ENCODE results near the gene PLA2G4D.

Gene PLA2G4D

DNA sequence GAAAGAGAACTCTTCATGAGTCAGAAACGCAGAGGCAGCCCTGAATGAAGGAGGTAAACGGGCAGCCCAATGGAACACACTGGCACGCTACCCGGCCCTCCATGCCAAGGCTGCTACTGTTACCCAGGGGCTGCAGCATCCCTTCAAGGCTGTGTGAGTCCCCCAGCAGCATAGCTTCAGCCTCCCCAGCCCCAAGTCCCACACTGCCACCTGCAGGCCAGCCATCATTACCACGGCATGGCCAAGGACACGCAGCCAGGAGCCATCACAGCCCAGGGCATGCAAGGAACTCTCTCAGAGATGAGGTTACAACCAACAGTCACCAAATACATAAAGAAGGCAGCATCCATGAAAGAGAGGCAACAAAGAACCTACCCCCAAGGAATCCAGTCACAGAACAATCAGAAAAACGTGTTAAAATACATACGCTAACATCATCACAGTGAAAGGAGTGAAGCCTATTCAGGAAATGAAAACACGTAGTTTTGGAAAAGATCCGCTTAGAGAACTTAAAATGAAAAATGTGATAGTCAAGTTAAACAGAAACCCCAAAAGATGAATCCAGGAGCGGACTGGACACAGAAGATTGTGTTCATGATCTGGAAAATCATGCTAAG is 39.6 kb upstream of the PLA2G4D start:
- no peaks in the 10 kb centered on the region for H3F3A ChIP-seq (ENCODE audit: insufficient read depth)
- no peaks in the 10 kb centered on the region for H3K79me2 ChIP-seq (ENCODE audit: insufficient read depth, low read length)
- no peaks in the 10 kb centered on the region for H3K9me3 ChIP-seq (ENCODE audit: insufficient read depth, low read length)
- no peaks in the 10 kb centered on the region for H3K36me3 ChIP-seq (ENCODE audit: low read length)
- no peaks in the 10 kb centered on the region for H3K9me2 ChIP-seq (replicated peaks; ENCODE audit: insufficient read depth, low read length)
- no peak for TF ChIP-seq EZH2phosphoT487 (conservative IDR thresholded peaks at IDR 0.05; ENCODE audit: low read length)
- TF ChIP-seq, protein P1, sequence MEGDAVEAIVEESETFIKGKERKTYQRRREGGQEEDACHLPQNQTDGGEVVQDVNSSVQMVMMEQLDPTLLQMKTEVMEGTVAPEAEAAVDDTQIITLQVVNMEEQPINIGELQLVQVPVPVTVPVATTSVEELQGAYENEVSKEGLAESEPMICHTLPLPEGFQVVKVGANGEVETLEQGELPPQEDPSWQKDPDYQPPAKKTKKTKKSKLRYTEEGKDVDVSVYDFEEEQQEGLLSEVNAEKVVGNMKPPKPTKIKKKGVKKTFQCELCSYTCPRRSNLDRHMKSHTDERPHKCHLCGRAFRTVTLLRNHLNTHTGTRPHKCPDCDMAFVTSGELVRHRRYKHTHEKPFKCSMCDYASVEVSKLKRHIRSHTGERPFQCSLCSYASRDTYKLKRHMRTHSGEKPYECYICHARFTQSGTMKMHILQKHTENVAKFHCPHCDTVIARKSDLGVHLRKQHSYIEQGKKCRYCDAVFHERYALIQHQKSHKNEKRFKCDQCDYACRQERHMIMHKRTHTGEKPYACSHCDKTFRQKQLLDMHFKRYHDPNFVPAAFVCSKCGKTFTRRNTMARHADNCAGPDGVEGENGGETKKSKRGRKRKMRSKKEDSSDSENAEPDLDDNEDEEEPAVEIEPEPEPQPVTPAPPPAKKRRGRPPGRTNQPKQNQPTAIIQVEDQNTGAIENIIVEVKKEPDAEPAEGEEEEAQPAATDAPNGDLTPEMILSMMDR (IDR thresholded peaks at IDR 0.05; ENCODE audit: insufficient read depth, low read length, poor library complexity, severe bottlenecking) = peak; percentile 57
- no peaks in the 10 kb centered on the region for H4K20me1 ChIP-seq (ENCODE audit: low read depth, low read length)
- no peaks in the 10 kb centered on the region for H3K27me3 ChIP-seq (ENCODE audit: low read length)
- no peak overlapping the region for H3K9ac ChIP-seq (ENCODE audit: low read length)
- H3K4me3 ChIP-seq (ENCODE audit: insufficient read depth, low read length, poor library complexity, severe bottlenecking) = no peak overlapping the region
- no peak overlapping the region for H2AFZ ChIP-seq (ENCODE audit: low read depth, low read length, severe bottlenecking)
- no peak overlapping the region for H3K4me2 ChIP-seq (ENCODE audit: low read depth, low read length, poor library complexity, severe bottlenecking)
- H3K27ac ChIP-seq (ENCODE audit: low read depth, low read length) = no peak overlapping the region

DNA sequence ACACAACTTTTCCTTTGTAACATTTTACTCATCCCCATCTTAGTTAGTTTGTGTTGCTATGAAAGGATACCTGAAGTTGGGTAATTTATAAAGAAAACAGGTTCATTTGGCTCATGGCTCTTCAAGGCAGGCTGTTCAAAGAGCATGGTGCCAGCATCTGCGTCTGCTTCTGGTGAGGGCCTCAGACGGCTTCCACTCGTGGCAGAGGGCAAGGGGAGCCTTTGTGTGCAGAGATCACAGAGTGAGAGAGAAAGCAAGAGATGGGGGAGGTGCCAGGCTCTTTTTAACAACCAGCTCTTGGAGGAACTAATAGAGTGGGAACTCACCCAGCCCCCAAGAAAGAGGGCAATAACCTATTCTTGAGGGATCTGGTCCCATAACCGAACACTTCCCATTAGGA is 39.0 kb upstream of the PLA2G4D start:
- Histone ChIP-seq H3K79me2 (ENCODE audit: insufficient read depth, low read length) (no peaks in the 10 kb centered on the region), H3K36me3 (ENCODE audit: low read length) (no peaks in the 10 kb centered on the region), H3K9ac (ENCODE audit: low read length) (no peak overlapping the region), H2AFZ (ENCODE audit: low read depth, low read length, severe bottlenecking) (no peak overlapping the region), H3K27me3 (ENCODE audit: low read length) (no peaks in the 10 kb centered on the region), H4K20me1 (ENCODE audit: low read depth, low read length) (no peaks in the 10 kb centered on the region), H3F3A (ENCODE audit: insufficient read depth) (no peaks in the 10 kb centered on the region), H3K9me3 (ENCODE audit: insufficient read depth, low read length) (no peaks in the 10 kb centered on the region), H3K9me2 (replicated peaks; ENCODE audit: insufficient read depth, low read length) (no peaks in the 10 kb centered on the region), H3K27ac (ENCODE audit: low read depth, low read length) (no peak overlapping the region), H3K4me2 (ENCODE audit: low read depth, low read length, poor library complexity, severe bottlenecking) (no peak overlapping the region), H3K4me3 (ENCODE audit: insufficient read depth, low read length, poor library complexity, severe bottlenecking) (no peak overlapping the region)
- no peak for TF ChIP-seq EZH2phosphoT487 (conservative IDR thresholded peaks at IDR 0.05; ENCODE audit: low read length)
- TF ChIP-seq, protein P1 (IDR thresholded peaks at IDR 0.05; ENCODE audit: insufficient read depth, low read length, poor library complexity, severe bottlenecking) = no peak

DNA sequence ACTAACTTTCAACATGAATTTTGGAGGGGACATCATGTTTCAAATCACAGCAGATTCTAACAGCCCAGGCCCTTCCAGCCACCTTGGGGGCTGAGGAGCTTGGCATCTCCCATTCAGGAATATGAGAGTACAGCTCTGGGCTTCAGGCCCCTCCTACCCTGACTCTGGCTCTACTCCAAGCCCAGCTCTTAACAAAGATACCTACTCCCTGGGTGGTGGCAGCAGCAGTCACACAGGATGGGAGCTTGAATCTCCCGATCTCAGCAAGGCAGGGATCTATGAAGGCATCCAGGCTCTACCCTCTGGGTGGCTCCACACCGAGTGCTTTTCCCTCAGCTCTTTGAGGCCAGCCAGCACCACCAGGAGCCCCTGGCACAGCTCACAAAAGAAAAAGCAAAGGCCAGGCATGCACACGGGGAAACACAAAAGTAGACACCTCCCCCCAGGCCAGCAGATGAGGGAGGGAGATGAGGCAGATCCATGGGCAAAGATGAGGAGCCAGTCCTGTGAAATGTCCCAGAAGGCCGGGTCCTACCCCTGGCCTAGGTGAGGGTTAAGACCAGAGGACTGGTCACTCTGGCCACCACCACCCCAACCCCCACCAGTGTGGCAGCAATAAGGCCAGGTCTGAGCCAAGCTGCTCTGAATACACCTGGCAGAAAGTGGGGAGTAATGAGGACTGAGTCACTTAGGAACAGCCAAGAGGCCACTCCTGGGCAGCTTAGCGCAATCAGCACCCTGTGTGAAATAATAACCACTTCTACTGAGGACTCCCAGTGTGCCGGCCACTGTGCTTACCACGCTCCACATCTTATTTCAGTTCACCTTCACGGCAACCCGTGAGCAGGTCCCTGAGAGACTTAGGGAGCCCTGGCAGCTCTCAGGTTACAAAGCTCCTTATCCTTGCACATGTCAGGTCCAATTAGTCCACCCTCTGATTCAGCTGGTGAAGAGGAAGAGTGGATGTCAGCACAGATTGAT is 37.8 kb upstream of the PLA2G4D start:
- no peaks in the 10 kb centered on the region for H4K20me1 ChIP-seq (ENCODE audit: low read depth, low read length)
- no peak overlapping the region for H2AFZ ChIP-seq (ENCODE audit: low read depth, low read length, severe bottlenecking)
- no peaks in the 10 kb centered on the region for H3K9me3 ChIP-seq (ENCODE audit: insufficient read depth, low read length)
- H3K27ac ChIP-seq (ENCODE audit: low read depth, low read length) = no peak overlapping the region
- no peaks in the 10 kb centered on the region for H3K27me3 ChIP-seq (ENCODE audit: low read length)
- no peak overlapping the region for H3K4me2 ChIP-seq (ENCODE audit: low read depth, low read length, poor library complexity, severe bottlenecking)
- no peak for TF ChIP-seq EZH2phosphoT487 (conservative IDR thresholded peaks at IDR 0.05; ENCODE audit: low read length)
- TF ChIP-seq, protein P1 (IDR thresholded peaks at IDR 0.05; ENCODE audit: insufficient read depth, low read length, poor library complexity, severe bottlenecking) = no peak
- no peaks in the 10 kb centered on the region for H3K36me3 ChIP-seq (ENCODE audit: low read length)
- H3K4me3 ChIP-seq (ENCODE audit: insufficient read depth, low read length, poor library complexity, severe bottlenecking) = no peak overlapping the region
- no peaks in the 10 kb centered on the region for H3F3A ChIP-seq (ENCODE audit: insufficient read depth)
- no peak overlapping the region for H3K9ac ChIP-seq (ENCODE audit: low read length)
- H3K9me2 ChIP-seq (replicated peaks; ENCODE audit: insufficient read depth, low read length) = no peaks in the 10 kb centered on the region
- H3K79me2 ChIP-seq (ENCODE audit: insufficient read depth, low read length) = no peaks in the 10 kb centered on the region
